Ishikawa (cell line): Measurements from ENCODE around the gene CAPN5.

Experiments
- CEBPB ChIP-seq: IDR thresholded peaks from 2 replicates; pipeline ENCODE4 v1.6.1; 2012
- CREB1 ChIP-seq: IDR thresholded peaks from 2 replicates; pipeline ENCODE4 v1.6.1; 2012; ENCODE audit warnings: low read depth
- EP300 ChIP-seq: IDR thresholded peaks from 2 replicates; pipeline ENCODE4 v1.6.1; 2012; ENCODE audit warnings: borderline replicate concordance
- FOXM1 ChIP-seq: IDR thresholded peaks from 2 replicates; pipeline ENCODE4 v1.6.1; 2012; ENCODE audit warnings: low read depth, borderline replicate concordance
- NFIC ChIP-seq: IDR thresholded peaks from 2 replicates; pipeline ENCODE4 v1.6.1; 2012
- RAD21 ChIP-seq: IDR thresholded peaks from 2 replicates; pipeline ENCODE4 v1.6.1; 2012; ENCODE audit warnings: low read depth
- TAF1 ChIP-seq: IDR thresholded peaks from 2 replicates; pipeline ENCODE4 v1.6.1; 2012; ENCODE audit warnings: low read depth, mild to moderate bottlenecking
- TEAD4 ChIP-seq: IDR thresholded peaks from 2 replicates; pipeline ENCODE4 v1.6.1; 2012
- ZBTB7A ChIP-seq: IDR thresholded peaks from 2 replicates; pipeline ENCODE4 v1.6.1; 2012; ENCODE audit warnings: low read depth
- TF ChIP-seq, protein P1 (sequence below): IDR thresholded peaks from 2 replicates; pipeline ENCODE4 v1.6.1; 2012; ENCODE audit warnings: low read depth, mild to moderate bottlenecking
- TF ChIP-seq, protein P2 (sequence below): IDR thresholded peaks from 2 replicates; pipeline ENCODE4 v1.6.1; 2012
- TF ChIP-seq, protein P3 (sequence below): IDR thresholded peaks from 2 replicates; pipeline ENCODE4 v1.6.1; 2012

DNA sequence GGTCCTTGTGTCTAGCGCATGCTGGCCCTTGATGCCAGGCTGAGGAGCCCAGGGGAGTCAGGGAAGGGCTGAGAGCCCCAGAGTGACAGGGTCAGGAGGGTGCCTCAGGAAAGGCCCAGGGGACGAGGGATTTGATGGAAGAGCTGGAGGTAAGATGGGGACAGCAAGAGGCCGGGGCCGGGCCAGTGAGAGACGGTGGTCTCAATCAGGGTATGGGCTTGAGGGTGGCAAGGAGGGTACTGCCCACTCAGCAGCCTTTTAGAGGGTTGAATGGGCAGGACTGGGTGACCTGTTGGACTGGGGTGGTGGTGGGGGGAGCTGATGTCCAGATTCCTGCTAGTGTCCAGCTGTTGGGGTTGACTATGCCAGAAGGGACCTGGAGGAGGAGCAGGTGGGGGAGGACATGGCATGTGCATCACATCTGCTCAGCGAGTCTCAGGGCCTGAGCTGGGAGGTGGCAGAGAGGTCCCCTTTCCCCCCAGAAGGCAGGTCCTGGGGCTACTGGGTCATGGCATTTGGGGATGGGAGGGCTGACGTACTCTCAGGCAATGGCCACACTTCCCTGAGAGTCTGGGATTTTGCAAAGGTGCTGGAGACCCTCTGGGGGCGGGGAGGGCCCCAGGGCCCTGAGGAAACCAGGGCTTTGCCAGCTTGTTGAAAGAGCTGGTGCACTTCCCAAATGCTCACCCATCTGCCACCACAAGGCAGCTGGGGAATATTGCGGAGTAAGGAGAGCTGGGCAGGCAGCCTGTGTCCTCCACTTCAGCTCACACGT lies 79.7 kb downstream of the CAPN5 start:
- no peak for TF ChIP-seq CREB1
- no peak for TF ChIP-seq CEBPB
- no peak for TF ChIP-seq EP300
- TF ChIP-seq ZBTB7A: no peak
- no peak for TF ChIP-seq RAD21
- no peak for TF ChIP-seq FOXM1
- no peak for TF ChIP-seq NFIC
- no peak for TF ChIP-seq TAF1
- TF ChIP-seq, protein P1, sequence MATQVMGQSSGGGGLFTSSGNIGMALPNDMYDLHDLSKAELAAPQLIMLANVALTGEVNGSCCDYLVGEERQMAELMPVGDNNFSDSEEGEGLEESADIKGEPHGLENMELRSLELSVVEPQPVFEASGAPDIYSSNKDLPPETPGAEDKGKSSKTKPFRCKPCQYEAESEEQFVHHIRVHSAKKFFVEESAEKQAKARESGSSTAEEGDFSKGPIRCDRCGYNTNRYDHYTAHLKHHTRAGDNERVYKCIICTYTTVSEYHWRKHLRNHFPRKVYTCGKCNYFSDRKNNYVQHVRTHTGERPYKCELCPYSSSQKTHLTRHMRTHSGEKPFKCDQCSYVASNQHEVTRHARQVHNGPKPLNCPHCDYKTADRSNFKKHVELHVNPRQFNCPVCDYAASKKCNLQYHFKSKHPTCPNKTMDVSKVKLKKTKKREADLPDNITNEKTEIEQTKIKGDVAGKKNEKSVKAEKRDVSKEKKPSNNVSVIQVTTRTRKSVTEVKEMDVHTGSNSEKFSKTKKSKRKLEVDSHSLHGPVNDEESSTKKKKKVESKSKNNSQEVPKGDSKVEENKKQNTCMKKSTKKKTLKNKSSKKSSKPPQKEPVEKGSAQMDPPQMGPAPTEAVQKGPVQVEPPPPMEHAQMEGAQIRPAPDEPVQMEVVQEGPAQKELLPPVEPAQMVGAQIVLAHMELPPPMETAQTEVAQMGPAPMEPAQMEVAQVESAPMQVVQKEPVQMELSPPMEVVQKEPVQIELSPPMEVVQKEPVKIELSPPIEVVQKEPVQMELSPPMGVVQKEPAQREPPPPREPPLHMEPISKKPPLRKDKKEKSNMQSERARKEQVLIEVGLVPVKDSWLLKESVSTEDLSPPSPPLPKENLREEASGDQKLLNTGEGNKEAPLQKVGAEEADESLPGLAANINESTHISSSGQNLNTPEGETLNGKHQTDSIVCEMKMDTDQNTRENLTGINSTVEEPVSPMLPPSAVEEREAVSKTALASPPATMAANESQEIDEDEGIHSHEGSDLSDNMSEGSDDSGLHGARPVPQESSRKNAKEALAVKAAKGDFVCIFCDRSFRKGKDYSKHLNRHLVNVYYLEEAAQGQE: no peak
- no peak for TF ChIP-seq TEAD4
- TF ChIP-seq, protein P2, sequence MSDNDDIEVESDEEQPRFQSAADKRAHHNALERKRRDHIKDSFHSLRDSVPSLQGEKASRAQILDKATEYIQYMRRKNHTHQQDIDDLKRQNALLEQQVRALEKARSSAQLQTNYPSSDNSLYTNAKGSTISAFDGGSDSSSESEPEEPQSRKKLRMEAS: no peak
- TF ChIP-seq, protein P3, sequence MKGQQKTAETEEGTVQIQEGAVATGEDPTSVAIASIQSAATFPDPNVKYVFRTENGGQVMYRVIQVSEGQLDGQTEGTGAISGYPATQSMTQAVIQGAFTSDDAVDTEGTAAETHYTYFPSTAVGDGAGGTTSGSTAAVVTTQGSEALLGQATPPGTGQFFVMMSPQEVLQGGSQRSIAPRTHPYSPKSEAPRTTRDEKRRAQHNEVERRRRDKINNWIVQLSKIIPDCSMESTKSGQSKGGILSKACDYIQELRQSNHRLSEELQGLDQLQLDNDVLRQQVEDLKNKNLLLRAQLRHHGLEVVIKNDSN: no peak
